ENCODE results near the gene CARMIL3.

The CARMIL3 gene

GRCh38 chr14:24085215-24085614, 33.4 kb downstream of the CARMIL3 start:
- no peak for DNase-seq (ENCODE audit: low read depth)
- no peak for TF ChIP-seq CTCF (IDR thresholded peaks at IDR 0.05; ENCODE audit: insufficient read depth, low read depth, low read length, missing control alignments)
- no peak overlapping the region for H3K4me3 ChIP-seq (ENCODE audit: low read depth, low read length)

GRCh38 chr14:24086193-24086955, 34.6 kb downstream of the CARMIL3 start:
- DNase-seq (ENCODE audit: low read depth): no peak
- no peak overlapping the region for H3K4me3 ChIP-seq (ENCODE audit: low read depth, low read length)
- TF ChIP-seq CTCF (IDR thresholded peaks at IDR 0.05; ENCODE audit: insufficient read depth, low read depth, low read length, missing control alignments): no peak

GRCh38 chr14:24087004-24087403, 35.2 kb downstream of the CARMIL3 start:
- no peak for DNase-seq (ENCODE audit: low read depth)
- no peak for TF ChIP-seq CTCF (IDR thresholded peaks at IDR 0.05; ENCODE audit: insufficient read depth, low read depth, low read length, missing control alignments)
- no peak overlapping the region for H3K4me3 ChIP-seq (ENCODE audit: low read depth, low read length)

- H3K4me3 ChIP-seq (ENCODE audit: low read depth, low read length): no peak overlapping the region
- no peak for DNase-seq (ENCODE audit: low read depth)
- TF ChIP-seq CTCF (IDR thresholded peaks at IDR 0.05; ENCODE audit: insufficient read depth, low read depth, low read length, missing control alignments): no peak
These were observed 36.3 kb downstream of the CARMIL3 start for GRCh38 chr14:24088095-24088494.

- DNase-seq (ENCODE audit: low read depth): no peak
- no peak for TF ChIP-seq CTCF (IDR thresholded peaks at IDR 0.05; ENCODE audit: insufficient read depth, low read depth, low read length, missing control alignments)
These were observed 38.1 kb downstream of the CARMIL3 start for GRCh38 chr14:24089890-24090289.

GRCh38 chr14:24092110-24092504, 40.3 kb downstream of the CARMIL3 start:
- H3K4me3 ChIP-seq (ENCODE audit: low read depth, low read length): no peak overlapping the region
- no peak for TF ChIP-seq CTCF (IDR thresholded peaks at IDR 0.05; ENCODE audit: insufficient read depth, low read depth, low read length, missing control alignments)
- DNase-seq (ENCODE audit: low read depth): no peak

More at GRCh38 chr14:24089890-24090289, 38.1 kb downstream of the CARMIL3 start:
- no peak overlapping the region for H3K4me3 ChIP-seq (ENCODE audit: low read depth, low read length)

All from GM12865 (cell line).